Activated gamma-delta T cell treated with Interleukin-2 at 50 U/mL for 16 hours (primary cell): ENCODE data around the gene ART4.

ENCODE experiments used
- DNase-seq: peaks from one replicate; pipeline ENCODE4 v3.0.0-alpha.2; 2020

The ART4 gene

GRCh38 chr12:14850929-14851663 lies 7.8 kb upstream of the ART4 start:
- DNase-seq, result no peak

DNA sequence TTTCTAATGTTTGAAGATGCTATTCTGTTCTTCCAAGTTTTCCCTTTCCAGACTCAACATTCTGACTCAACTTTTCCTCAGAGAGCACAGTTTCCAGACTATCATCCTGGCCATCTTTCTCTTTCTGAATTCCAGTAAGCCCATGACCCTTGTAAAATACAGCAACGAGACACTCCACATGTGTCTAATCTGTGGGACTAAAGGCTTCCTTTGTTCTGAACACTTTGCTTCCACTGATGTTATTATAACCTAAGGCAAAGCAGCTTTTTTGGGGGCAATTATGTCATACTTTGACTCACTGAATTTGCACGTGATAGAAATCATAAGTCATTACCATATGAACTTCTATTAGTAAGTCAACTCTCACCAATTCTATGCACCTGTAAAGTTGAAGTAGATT lies 6.3 kb upstream of the ART4 start:
- no peak for DNase-seq

DNA sequence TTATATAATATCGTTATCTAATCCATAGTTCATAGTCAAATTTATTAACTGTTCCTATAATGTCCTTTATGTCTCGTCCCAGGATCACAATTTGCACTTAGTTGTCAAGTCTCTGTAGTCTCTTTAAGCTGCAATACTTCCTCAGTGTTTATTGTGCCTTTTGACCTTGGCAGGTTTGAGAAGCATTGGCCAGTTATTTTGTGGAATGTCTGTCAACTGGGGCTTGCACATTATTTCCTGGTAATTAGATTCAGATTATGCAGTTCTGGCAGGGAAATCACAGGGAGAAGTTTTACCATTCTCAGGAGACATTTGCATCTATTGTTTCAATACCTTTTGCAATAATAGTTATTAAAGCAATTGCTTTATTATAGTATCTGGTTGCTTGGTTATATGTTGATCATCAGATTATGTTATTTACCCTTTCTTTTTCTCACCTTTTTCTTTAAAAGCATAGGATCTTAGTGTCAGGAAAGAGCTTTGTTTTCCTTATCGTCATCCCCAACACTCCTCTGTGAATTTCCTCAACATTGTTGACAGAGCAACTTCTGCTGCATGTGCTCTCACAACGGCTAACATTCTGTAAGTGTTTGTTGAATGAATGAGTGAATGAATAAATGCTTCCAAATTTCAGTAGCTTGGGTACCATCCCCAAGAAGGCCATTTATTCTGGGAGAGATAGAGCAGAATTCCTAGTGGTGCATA lies 3.7 kb upstream of the ART4 start:
- no peak for DNase-seq

DNA sequence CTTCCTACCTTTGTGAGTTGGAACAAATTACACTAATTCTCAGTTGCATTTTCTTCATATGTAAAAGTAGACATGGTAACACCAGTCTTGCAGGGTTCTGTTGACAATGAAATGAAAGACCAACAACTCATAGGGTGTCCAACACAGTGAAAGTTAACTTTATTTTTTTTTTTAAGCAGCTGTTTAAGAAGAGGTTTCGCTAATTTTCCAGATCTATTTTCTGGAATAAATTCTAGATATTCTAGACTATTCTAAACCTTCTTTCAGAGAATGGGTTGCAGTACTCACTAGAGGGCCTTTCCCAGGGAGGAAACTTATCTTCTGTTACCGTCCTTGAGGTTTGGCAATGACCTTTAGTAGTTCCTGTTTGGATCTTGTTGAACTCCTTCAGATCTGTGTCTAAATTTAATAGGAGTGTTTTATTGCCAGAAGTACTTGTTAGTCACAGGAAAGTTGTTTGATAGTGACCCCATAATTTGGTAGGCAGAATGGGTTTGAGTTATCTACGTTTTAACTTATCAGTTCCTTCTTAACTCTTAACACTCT lies 2.8 kb upstream of the ART4 start:
- DNase-seq, result no peak

- peak; percentile 47 for DNase-seq
These were observed 2.0 kb upstream of the ART4 start for GRCh38 chr12:14845350-14845750.

DNA sequence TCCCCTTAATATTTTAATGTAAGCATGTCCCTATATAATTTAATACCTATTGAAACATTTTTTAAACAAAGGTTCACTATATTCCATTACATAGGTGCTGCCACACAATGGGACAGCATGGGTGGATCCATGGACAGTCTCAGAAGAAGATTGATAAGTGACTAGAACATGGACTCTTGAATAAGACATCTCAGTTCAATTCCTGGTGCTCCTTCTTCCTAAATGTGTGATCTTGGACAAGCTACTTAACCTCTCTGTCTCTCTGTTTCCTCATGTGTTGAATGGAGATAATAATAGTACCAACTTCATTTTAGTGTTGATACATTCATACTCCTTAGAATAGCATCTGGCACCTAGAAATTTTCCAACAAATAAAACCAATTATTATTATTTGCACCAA lies 1.1 kb upstream of the ART4 start:
- no peak for DNase-seq

DNA sequence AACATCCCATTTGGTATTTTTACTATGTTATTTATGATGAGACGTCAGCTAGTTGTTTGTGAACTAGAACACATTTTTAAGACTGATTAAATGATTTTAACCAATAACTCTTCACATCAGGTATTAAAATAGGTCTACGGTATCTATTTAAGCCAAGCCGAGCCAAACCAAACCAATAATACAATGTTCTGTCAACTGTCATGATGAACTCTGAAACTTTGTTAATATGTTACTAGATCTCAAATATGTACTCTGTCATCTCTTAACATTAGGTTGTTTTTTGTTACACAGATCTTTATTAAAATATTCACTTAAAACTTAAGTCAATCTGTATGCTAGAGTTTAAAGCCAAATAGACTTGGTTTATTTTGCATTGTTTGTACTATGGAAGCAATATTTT lies 1.0 kb downstream of the ART4 start:
- no peak for DNase-seq

- DNase-seq, result no peak
These were observed 1.6 kb downstream of the ART4 start for GRCh38 chr12:14841761-14842160.

DNA sequence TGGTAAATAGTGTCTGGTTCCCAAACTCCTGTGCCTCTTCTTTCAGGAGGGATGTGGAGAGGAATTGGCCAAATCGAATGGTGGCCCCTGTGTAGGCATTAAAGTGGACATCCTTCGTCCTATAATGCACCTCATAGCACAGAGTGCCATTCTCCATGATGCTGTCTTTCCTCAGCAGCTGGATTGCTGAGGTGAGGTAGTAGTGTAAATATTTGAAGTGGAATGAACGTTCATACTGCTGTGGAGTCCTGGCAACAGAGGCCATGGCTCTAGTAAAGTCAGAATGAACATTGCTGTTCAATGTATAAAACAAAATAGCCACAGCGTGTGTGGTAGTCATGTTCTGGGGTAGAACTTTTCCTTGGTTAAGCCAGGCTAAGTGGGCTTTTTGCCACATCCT lies 2.7 kb downstream of the ART4 start:
- DNase-seq, result no peak

GRCh38 chr12:14839262-14839661 lies 4.1 kb downstream of the ART4 start:
- DNase-seq, result no peak

DNA sequence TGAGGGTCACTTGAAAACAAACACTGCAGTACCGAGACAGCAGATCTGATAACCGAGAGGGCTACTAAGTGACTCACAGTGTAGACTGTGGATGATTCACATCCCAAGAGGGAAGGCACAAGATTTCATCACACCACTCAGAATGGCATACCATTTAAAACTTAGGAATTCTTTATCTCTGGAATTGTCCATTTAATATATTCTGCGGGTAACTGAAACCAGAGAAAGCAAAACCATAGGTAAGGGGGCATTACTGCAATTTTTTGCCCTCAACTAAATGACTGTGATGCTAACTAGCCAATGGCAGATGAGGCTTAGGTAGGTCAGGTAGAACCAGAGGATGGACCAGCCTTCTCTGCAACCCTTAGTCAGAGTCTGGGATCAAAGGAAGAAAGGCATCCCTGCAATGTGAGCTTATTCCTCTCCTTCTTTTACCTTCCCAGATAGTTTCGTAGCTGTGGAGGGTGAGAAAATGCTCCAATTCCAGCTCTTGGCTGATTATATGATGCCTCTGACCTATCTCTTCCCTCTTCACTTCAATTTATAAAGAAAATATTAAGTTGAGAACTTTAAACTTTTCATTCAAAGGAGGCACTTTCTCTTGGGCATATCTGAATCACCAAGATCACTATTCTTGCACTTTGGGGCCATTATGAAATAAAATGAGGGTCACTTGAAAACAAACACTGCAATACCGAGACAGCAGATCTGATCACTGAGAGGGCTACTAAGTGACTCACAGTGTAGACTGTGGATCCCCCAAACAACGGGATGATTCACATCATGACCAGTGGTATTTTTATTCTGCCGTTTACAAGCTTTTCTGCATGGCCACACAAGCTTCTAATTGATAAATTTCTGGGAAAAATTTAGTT lies 6.8 kb downstream of the ART4 start:
- DNase-seq, result no peak

GRCh38 chr12:14834509-14834908 lies 8.8 kb downstream of the ART4 start:
- no peak for DNase-seq

- DNase-seq, result no peak
These were observed 9.4 kb downstream of the ART4 start for GRCh38 chr12:14833952-14834351.

DNA sequence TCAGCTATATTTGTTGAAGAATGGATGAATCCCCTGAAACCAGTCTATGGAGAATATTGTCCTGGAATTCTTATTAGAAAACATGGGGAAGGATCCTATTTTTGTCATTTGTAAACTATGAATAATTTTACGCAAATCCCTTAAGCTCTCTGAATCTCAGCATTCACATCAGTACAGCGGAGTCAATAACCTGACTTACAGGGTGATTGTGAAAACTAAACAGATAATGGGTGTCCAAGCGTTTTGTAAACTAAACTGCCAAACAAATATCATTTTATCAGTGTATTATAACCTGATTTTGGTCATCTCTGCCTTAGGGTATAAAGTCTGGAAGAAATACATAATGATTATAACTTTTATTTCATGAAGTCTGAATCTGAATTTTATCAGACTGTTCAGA lies 10.0 kb downstream of the ART4 start:
- no peak for DNase-seq

DNA sequence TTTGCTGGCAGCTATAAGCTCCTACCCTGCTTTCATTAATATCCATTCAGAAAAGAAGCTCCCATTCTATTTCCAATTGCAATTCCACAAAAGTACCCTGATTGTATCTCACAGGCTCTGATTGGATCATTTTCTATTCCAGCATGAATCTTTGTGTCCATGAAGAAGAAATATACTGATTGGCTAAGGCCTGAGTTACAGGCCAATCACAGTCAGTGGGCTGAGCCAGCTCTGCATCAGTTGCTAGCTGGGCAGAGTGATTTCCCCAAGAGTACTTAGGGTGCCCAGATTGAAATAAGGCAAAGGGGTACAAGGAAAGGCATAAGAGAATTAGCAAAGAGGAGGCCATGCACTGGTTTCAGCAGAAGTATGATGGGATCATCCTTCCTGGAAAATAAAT lies 14.4 kb downstream of the ART4 start:
- no peak for DNase-seq

DNA sequence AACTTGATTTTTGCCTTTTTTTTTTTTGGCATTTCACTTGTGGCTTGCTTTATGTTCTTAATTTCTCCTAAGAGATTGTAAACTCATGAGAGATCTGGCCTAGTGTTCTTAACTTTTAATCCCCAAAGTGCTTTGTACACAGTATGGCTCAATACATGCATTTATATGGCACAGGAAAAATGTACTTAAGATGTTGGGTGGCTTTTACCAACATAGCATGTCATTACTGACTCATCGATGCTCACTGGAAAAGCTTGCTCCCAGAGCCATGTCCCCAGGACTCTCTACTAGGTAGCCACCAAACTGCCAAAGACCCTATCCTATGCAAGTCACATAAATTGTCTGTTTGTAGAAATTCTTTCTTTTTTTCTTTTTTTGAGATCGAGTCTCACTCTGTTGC lies 16.3 kb downstream of the ART4 start:
- DNase-seq, result no peak

DNA sequence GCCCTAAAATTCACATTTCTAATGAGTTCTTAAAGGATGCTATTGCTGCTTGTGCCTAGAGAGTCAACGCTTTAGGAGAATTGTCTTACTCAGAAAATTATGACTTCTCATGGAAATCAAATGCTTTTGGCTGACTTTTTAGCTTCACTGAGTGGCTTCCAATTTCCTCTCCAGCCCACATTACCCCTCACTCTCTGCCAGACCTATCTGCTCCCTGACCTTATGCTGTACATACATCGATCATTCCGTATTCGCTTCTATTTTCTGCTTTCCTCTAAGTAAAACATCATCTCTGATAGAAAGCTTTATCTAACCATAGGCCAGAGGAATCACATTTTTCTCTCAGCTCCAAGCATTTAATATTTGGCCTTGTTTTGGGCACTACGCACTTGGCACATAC lies 16.8 kb downstream of the ART4 start:
- no peak for DNase-seq

GRCh38 chr12:14825256-14825655 lies 18.1 kb downstream of the ART4 start:
- no peak for DNase-seq

- no peak for DNase-seq
These were observed 19.2 kb downstream of the ART4 start for GRCh38 chr12:14824012-14824634.

DNA sequence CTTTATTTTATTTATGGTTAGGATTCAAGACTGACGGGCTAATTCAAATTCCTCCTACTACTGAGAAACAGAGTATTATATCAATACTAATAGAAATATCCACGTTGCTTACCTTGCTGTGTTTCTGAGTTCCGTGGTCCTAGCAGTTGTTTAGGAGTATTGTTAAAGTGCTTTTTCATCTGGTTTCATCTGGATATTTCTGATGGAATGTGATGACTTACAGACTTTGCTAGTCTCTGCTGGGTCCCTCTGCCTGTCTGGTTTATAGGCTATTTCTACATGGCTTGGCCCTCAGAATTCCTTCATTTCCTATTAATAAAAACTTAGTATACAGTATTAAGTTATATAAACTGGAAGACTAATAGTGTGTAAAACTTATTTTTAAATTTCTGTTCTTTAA lies 29.3 kb downstream of the ART4 start, which contains the start of gene SMCO3:
TSS of gene SMCO3 (minus strand) at position 169 of the 400 bp plus-strand sequence. CDS start 7,502 bp downstream, outside the sequence.
- DNase-seq, result no peak

- no peak for DNase-seq
These were observed 31.8 kb downstream of the ART4 start for GRCh38 chr12:14811486-14811885.

GRCh38 chr12:14810953-14811483 lies 32.3 kb downstream of the ART4 start:
- no peak for DNase-seq
